ENCODE results near the gene RACK1.

DNA sequence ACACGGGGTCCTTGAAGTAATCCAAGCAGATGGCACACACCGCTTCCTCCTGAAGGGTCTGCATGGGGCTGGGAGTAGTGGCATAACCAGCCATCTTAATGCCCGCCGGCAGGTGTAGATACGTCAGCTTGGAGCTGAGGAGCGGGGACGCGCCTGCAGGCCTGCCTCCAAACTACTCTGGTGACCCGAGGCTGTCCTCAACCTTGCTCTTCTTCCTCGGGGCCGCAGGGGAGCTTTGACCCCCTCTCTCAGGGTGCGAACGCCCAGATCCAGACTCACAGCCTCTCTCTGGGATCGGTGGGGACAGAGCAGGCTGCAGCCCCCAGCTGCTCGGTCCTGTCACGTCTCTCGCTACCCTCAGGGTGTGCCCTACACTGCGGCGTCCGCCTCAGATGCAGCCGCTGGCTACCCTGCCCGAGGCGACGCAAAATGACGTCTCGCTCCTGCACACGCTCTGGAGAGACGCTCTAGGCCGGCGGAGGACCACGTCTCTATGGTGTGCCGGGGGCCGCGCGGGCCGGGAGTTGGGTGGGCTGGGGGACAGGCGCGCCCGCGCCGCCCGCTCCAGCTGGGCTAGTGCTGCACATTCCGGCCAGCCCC lies 17.1 kb upstream of the RACK1 start, which contains the start of gene TRIM52:
- TF ChIP-seq, protein P1, sequence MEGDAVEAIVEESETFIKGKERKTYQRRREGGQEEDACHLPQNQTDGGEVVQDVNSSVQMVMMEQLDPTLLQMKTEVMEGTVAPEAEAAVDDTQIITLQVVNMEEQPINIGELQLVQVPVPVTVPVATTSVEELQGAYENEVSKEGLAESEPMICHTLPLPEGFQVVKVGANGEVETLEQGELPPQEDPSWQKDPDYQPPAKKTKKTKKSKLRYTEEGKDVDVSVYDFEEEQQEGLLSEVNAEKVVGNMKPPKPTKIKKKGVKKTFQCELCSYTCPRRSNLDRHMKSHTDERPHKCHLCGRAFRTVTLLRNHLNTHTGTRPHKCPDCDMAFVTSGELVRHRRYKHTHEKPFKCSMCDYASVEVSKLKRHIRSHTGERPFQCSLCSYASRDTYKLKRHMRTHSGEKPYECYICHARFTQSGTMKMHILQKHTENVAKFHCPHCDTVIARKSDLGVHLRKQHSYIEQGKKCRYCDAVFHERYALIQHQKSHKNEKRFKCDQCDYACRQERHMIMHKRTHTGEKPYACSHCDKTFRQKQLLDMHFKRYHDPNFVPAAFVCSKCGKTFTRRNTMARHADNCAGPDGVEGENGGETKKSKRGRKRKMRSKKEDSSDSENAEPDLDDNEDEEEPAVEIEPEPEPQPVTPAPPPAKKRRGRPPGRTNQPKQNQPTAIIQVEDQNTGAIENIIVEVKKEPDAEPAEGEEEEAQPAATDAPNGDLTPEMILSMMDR (IDR thresholded peaks at IDR 0.05; ENCODE audit: insufficient read depth, low read length, poor library complexity, severe bottlenecking), result no peak
- TF ChIP-seq EZH2phosphoT487 (conservative IDR thresholded peaks at IDR 0.05; ENCODE audit: low read length), result no peak
